ENCODE data around the gene SHPK.

DNA sequence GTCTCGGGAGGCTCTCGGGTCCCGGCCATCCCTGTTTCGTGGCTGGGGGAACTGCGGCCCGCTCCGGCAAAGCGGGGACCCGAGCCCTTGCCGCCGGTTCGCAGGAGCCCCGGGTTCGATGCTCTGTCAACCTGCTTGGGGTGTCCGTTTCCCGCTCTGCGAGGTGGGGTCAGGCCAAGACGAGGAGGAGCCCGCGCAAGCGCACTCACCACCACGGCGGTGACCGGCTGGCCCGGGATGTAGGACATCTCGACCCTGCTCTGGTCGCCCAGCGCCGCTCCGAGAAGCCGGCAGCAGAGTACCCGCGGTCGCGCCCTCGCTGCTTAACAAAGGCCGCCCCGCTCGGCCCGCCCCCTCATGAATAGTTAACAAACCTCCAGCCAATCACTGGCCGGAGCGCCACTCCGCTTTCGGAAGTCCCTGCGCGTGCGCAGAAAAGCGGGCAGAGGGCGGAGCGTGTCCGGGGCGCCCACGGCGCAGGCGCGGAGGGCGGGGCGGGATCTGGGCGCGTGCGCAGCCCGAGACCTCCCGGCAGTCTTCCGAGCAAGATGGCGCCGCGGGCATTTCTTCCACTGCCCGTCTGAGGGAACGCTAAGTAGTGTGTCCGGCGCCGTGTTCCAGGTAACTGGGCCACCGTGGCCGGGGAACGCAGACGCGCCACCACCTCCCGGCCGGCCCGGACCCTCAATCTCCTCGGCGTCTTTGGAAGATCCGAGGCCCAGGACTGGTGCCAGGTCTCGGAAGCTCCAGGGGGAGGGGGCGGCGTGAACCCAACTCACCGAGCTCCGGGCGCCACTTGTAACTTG, 32.4 kb upstream of the SHPK start, which contains the start of the genes EMC6 and TAX1BP3:
- TF ChIP-seq BHLHE40 (IDR thresholded peaks at IDR 0.05; ENCODE audit: low read depth, low read length) (peak; percentile 57; the same call in 1 of the 2 replicates), POLR2A (IDR thresholded peaks at IDR 0.05; ENCODE audit: low read depth, low read length) (peak; percentile 99), RAD21 (IDR thresholded peaks at IDR 0.05; ENCODE audit: low read length) (no peak)
- TF ChIP-seq, protein P1, sequence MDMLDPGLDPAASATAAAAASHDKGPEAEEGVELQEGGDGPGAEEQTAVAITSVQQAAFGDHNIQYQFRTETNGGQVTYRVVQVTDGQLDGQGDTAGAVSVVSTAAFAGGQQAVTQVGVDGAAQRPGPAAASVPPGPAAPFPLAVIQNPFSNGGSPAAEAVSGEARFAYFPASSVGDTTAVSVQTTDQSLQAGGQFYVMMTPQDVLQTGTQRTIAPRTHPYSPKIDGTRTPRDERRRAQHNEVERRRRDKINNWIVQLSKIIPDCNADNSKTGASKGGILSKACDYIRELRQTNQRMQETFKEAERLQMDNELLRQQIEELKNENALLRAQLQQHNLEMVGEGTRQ (IDR thresholded peaks at IDR 0.05; ENCODE audit: low read depth, low read length): no peak
- TF ChIP-seq, protein P2, sequence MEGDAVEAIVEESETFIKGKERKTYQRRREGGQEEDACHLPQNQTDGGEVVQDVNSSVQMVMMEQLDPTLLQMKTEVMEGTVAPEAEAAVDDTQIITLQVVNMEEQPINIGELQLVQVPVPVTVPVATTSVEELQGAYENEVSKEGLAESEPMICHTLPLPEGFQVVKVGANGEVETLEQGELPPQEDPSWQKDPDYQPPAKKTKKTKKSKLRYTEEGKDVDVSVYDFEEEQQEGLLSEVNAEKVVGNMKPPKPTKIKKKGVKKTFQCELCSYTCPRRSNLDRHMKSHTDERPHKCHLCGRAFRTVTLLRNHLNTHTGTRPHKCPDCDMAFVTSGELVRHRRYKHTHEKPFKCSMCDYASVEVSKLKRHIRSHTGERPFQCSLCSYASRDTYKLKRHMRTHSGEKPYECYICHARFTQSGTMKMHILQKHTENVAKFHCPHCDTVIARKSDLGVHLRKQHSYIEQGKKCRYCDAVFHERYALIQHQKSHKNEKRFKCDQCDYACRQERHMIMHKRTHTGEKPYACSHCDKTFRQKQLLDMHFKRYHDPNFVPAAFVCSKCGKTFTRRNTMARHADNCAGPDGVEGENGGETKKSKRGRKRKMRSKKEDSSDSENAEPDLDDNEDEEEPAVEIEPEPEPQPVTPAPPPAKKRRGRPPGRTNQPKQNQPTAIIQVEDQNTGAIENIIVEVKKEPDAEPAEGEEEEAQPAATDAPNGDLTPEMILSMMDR (conservative IDR thresholded peaks at IDR 0.05; ENCODE audit: low read depth, low read length): no peak
